ENCODE results near the gene PMM1. TPM values are rescaled to one million over a fixed set of nuclear protein-coding genes. Genes with fewer than 3 reads are reported as not detected.

PMM1 gene
- polyA plus RNA-seq, 1 donor from 2014 or later: 55.5 TPM

- H3F3A ChIP-seq (ENCODE audit: insufficient read depth, low read length, poor library complexity, severe bottlenecking): no peaks in the 10 kb centered on the region
- H3K9ac ChIP-seq (ENCODE audit: low read length): no peak overlapping the region
- H3K36me3 ChIP-seq (ENCODE audit: insufficient read depth, low read length): no peaks in the 10 kb centered on the region
- no peaks in the 10 kb centered on the region for H3K9me2 ChIP-seq (ENCODE audit: insufficient read depth, low read length)
- no peak overlapping the region for H2AFZ ChIP-seq (ENCODE audit: low read depth, low read length)
- no peak for TF ChIP-seq EP300 (conservative IDR thresholded peaks at IDR 0.05; ENCODE audit: poor library complexity, severe bottlenecking)
- no peak for TF ChIP-seq CTCF (IDR thresholded peaks at IDR 0.05; ENCODE audit: poor library complexity, severe bottlenecking)
- TF ChIP-seq EZH2 (IDR thresholded peaks at IDR 0.05; ENCODE audit: borderline replicate concordance, insufficient read depth, low read length, poor library complexity, severe bottlenecking): no peak
- H4K20me1 ChIP-seq (ENCODE audit: insufficient read depth): no peaks in the 10 kb centered on the region
- no peaks in the 10 kb centered on the region for H3K79me2 ChIP-seq (replicated peaks; ENCODE audit: insufficient read depth, low read length)
- no peaks in the 10 kb centered on the region for H3K9me3 ChIP-seq (ENCODE audit: low read length)
- H3K4me2 ChIP-seq (ENCODE audit: low read length): no peak overlapping the region
- H3K27me3 ChIP-seq (ENCODE audit: insufficient read depth, low read depth, low read length): no peaks in the 10 kb centered on the region
- no peak overlapping the region for H3K4me3 ChIP-seq (ENCODE audit: low read length)
- no peak overlapping the region for H3K27ac ChIP-seq (ENCODE audit: low read length)
Observed at GRCh38 chr22:41608386-41608785, 18.7 kb upstream of the PMM1 start.

DNA sequence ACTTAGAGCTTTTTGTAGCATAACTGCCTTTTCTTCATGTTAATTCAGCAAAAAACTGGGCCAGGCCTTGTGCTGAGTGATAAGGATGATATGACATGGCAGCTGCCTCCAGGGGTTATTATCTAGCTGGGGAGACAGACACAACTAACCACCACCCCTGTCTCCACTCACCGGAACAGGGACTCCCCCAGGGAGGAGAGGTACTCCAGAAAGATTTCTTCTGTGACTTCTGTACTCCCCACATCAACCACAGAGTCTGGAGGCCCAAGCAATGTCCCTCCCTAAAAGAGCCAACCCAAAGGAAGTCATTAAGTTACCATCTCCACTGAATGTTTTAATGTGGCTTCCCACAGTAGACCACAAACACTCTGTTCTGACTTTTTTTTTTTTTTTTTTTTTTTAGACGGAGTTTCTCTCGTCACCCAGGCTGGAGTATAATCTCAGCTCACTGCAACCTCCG is 14.3 kb upstream of the PMM1 start:
- H3F3A ChIP-seq (ENCODE audit: insufficient read depth, low read length, poor library complexity, severe bottlenecking): no peaks in the 10 kb centered on the region
- TF ChIP-seq TAF1 (IDR thresholded peaks at IDR 0.05; ENCODE audit: low read depth) (no peak), POLR2AphosphoS5 (IDR thresholded peaks at IDR 0.05) (no peak), CTCF (IDR thresholded peaks at IDR 0.05; ENCODE audit: poor library complexity, severe bottlenecking) (no peak), EP300 (conservative IDR thresholded peaks at IDR 0.05; ENCODE audit: poor library complexity, severe bottlenecking) (no peak), EZH2 (IDR thresholded peaks at IDR 0.05; ENCODE audit: borderline replicate concordance, insufficient read depth, low read length, poor library complexity, severe bottlenecking) (no peak), MXI1 (conservative IDR thresholded peaks at IDR 0.05; ENCODE audit: poor library complexity, severe bottlenecking) (no peak), REST (IDR thresholded peaks at IDR 0.05; ENCODE audit: borderline replicate concordance) (no peak)
- no peak overlapping the region for H3K4me3 ChIP-seq (ENCODE audit: low read length)
- no peaks in the 10 kb centered on the region for H3K36me3 ChIP-seq (ENCODE audit: insufficient read depth, low read length)
- no peaks in the 10 kb centered on the region for H3K79me2 ChIP-seq (replicated peaks; ENCODE audit: insufficient read depth, low read length)
- no peaks in the 10 kb centered on the region for H3K9me2 ChIP-seq (ENCODE audit: insufficient read depth, low read length)
- no peak overlapping the region for H3K9ac ChIP-seq (ENCODE audit: low read length)
- H3K4me2 ChIP-seq (ENCODE audit: low read length): no peak overlapping the region
- no peak overlapping the region for H2AFZ ChIP-seq (ENCODE audit: low read depth, low read length)
- H3K27me3 ChIP-seq (ENCODE audit: insufficient read depth, low read depth, low read length): no peaks in the 10 kb centered on the region
- H3K9me3 ChIP-seq (ENCODE audit: low read length): no peaks in the 10 kb centered on the region
- no peaks in the 10 kb centered on the region for H4K20me1 ChIP-seq (ENCODE audit: insufficient read depth)
- no peak overlapping the region for H3K27ac ChIP-seq (ENCODE audit: low read length)

Data from neural cell (in vitro differentiated cells).